HG03135 (cell line): Measurements from ENCODE around the gene RGS17.
"Not testable (repeated sequence)": the region's sequence is repeated elsewhere in the genome, so short reads cannot be mapped to it uniquely, and the experiment has no call there.

Experiments
- ATAC-seq: cut with Tn5 transposase; IDR thresholded peaks from one replicate; pipeline ENCODE4 v1.9.1; 2021; ENCODE audit warnings: mild to moderate bottlenecking, moderate library complexity; ENCODE audit not compliant: unreplicated experiment

The RGS17 gene

GRCh38 chr6:153126218-153126617, 4.9 kb downstream of the RGS17 start:
- ATAC-seq, result no peak

- ATAC-seq, result no peak
Measured at GRCh38 chr6:153125032-153125431, 6.0 kb downstream of the RGS17 start.

- ATAC-seq, result peak; percentile 55
Measured at GRCh38 chr6:153123801-153124200, 7.3 kb downstream of the RGS17 start.

- no peak for ATAC-seq
Measured at GRCh38 chr6:153121311-153121710, 9.8 kb downstream of the RGS17 start.

- ATAC-seq, result peak; percentile 100
Measured at GRCh38 chr6:153117986-153118879, 12.8 kb downstream of the RGS17 start.

- ATAC-seq, result not testable (repeated sequence)
Measured at GRCh38 chr6:153111082-153111481, 20.0 kb downstream of the RGS17 start.

GRCh38 chr6:153110612-153111011, 20.5 kb downstream of the RGS17 start:
- ATAC-seq, result not testable (repeated sequence)

GRCh38 chr6:153108315-153108714, 22.8 kb downstream of the RGS17 start:
- ATAC-seq, result no peak

GRCh38 chr6:153106021-153106420, 25.1 kb downstream of the RGS17 start:
- no peak for ATAC-seq

GRCh38 chr6:153104220-153104619, 26.9 kb downstream of the RGS17 start:
- no peak for ATAC-seq

GRCh38 chr6:153103319-153103655, 27.8 kb downstream of the RGS17 start:
- ATAC-seq, result no peak

GRCh38 chr6:153102605-153103318, 28.3 kb downstream of the RGS17 start:
- ATAC-seq, result no peak

- ATAC-seq, result no peak
Measured at GRCh38 chr6:153101461-153101860, 29.6 kb downstream of the RGS17 start.

GRCh38 chr6:153099636-153100035, 31.4 kb downstream of the RGS17 start:
- no peak for ATAC-seq

GRCh38 chr6:153096792-153097191, 34.3 kb downstream of the RGS17 start:
- ATAC-seq, result no peak

- no peak for ATAC-seq
Measured at GRCh38 chr6:153096031-153096430, 35.1 kb downstream of the RGS17 start.

- peak; percentile 91 for ATAC-seq
Measured at GRCh38 chr6:153092082-153093013, 38.7 kb downstream of the RGS17 start.

- ATAC-seq, result no peak
Measured at GRCh38 chr6:153090241-153090930, 40.7 kb downstream of the RGS17 start.

- no peak for ATAC-seq
Measured at GRCh38 chr6:153088796-153089195, 42.3 kb downstream of the RGS17 start.

GRCh38 chr6:153087436-153087835, 43.6 kb downstream of the RGS17 start:
- no peak for ATAC-seq
